ENCODE data around the gene FADS1.

Gene FADS1

GRCh38 chr11:61827571-61828378 lies 11.0 kb upstream of the FADS1 start, which contains the start of gene FADS2:
TSS of gene FADS2 (plus strand) at chr11:61828300. CDS start at chr11:61828391, 91 bp downstream.
- DNase-seq (ENCODE audit: low read depth in 1 of 2, low spot score in 1 of 2), result peak; percentile 23 to 42

GRCh38 chr11:61826930-61827570 lies 10.2 kb upstream of the FADS1 start:
- DNase-seq (ENCODE audit: low read depth in 1 of 2, low spot score in 1 of 2), result no peak

- DNase-seq (ENCODE audit: low read depth in 1 of 2, low spot score in 1 of 2), result no peak
These were observed 3.4 kb upstream of the FADS1 start for GRCh38 chr11:61820174-61820573.

- no peak for DNase-seq (ENCODE audit: low read depth in 1 of 2, low spot score in 1 of 2)
These were observed 834 bp upstream of the FADS1 start for GRCh38 chr11:61817471-61818202.

- peak; percentile 14 to 39 for DNase-seq (ENCODE audit: low read depth in 1 of 2, low spot score in 1 of 2)
These were observed 740 bp downstream of the FADS1 start for GRCh38 chr11:61815790-61816735.

- peak in 1 of 2 donors; percentile 14 for DNase-seq (ENCODE audit: low read depth in 1 of 2, low spot score in 1 of 2)
These were observed 1.6 kb downstream of the FADS1 start for GRCh38 chr11:61814958-61815789.

- DNase-seq (ENCODE audit: low read depth in 1 of 2, low spot score in 1 of 2), result no peak
These were observed 2.4 kb downstream of the FADS1 start for GRCh38 chr11:61814247-61814957.

- DNase-seq (ENCODE audit: low read depth in 1 of 2, low spot score in 1 of 2), result no peak
These were observed 3.9 kb downstream of the FADS1 start for GRCh38 chr11:61812736-61813411.

GRCh38 chr11:61811831-61812230 lies 5.0 kb downstream of the FADS1 start:
- no peak for DNase-seq (ENCODE audit: low read depth in 1 of 2, low spot score in 1 of 2)

- DNase-seq (ENCODE audit: low read depth in 1 of 2, low spot score in 1 of 2), result no peak
These were observed 6.1 kb downstream of the FADS1 start for GRCh38 chr11:61810671-61811175.

GRCh38 chr11:61806785-61807184 lies 10.0 kb downstream of the FADS1 start:
- DNase-seq (ENCODE audit: low read depth in 1 of 2, low spot score in 1 of 2), result no peak

- DNase-seq (ENCODE audit: low read depth in 1 of 2, low spot score in 1 of 2), result no peak
These were observed 11.7 kb downstream of the FADS1 start for GRCh38 chr11:61805146-61805545.

GRCh38 chr11:61803889-61804647 lies 12.7 kb downstream of the FADS1 start:
- DNase-seq (ENCODE audit: low read depth in 1 of 2, low spot score in 1 of 2), result no peak

- no peak for DNase-seq (ENCODE audit: low read depth in 1 of 2, low spot score in 1 of 2)
These were observed 14.2 kb downstream of the FADS1 start for GRCh38 chr11:61802605-61803004.

- DNase-seq (ENCODE audit: low read depth in 1 of 2, low spot score in 1 of 2), result no peak
These were observed 16.2 kb downstream of the FADS1 start for GRCh38 chr11:61800331-61801281.

- no peak for DNase-seq (ENCODE audit: low read depth in 1 of 2, low spot score in 1 of 2)
These were observed 17.0 kb downstream of the FADS1 start for GRCh38 chr11:61799665-61800284.
